Adrenal gland (tissue), 5 donors: ENCODE measurements around the gene ST8SIA5.

Experiments
- POLR2A ChIP-seq, 2 donors: fragments of 450-650 bp; IDR thresholded peaks; one replicate each; pipeline ENCODE4 v1.6.1; 2017; ENCODE audit warnings: antibody characterized with exemption in 2 of 2, mild to moderate bottlenecking in 2 of 2, moderate library complexity in 1 of 2
- TF ChIP-seq, protein P1 (sequence below), 6 experiments: fragments of 450-650 bp in 4 of 6; fragments of 200-600 bp in 2 of 6; sonication (generic) in 1 of 6; IDR thresholded peaks; 1 replicate in 5 of 6; 2 replicates in 1 of 6; pipeline versions ENCODE4 v1.5.1 to v1.8.0; 2016 to 2021; ENCODE audit warnings: antibody characterized with exemption in 6 of 6, mild to moderate bottlenecking in 2 of 6, moderate library complexity in 1 of 6
- donor health status: DM: no; HTN: no; CAD: no.

- TF ChIP-seq, protein P1, sequence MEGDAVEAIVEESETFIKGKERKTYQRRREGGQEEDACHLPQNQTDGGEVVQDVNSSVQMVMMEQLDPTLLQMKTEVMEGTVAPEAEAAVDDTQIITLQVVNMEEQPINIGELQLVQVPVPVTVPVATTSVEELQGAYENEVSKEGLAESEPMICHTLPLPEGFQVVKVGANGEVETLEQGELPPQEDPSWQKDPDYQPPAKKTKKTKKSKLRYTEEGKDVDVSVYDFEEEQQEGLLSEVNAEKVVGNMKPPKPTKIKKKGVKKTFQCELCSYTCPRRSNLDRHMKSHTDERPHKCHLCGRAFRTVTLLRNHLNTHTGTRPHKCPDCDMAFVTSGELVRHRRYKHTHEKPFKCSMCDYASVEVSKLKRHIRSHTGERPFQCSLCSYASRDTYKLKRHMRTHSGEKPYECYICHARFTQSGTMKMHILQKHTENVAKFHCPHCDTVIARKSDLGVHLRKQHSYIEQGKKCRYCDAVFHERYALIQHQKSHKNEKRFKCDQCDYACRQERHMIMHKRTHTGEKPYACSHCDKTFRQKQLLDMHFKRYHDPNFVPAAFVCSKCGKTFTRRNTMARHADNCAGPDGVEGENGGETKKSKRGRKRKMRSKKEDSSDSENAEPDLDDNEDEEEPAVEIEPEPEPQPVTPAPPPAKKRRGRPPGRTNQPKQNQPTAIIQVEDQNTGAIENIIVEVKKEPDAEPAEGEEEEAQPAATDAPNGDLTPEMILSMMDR (IDR thresholded peaks at IDR 0.05): no peak
- TF ChIP-seq POLR2A (IDR thresholded peaks at IDR 0.05): no peak
Measured at GRCh38 chr18:46734981-46735380, 21.9 kb downstream of the ST8SIA5 start.
